H1 (cell line): Measurements from ENCODE around the gene KDM6B. TPM values are rescaled to one million over a fixed set of nuclear protein-coding genes. Genes with fewer than 3 reads are reported as not detected.

Experiments
- CTCF ChIA-PET: fragments of 300-600 bp; sonication (Branson Sonifier 250); formaldehyde crosslinking; loops from one replicate; lab custom pipeline; 2021; ENCODE audit not compliant: partially characterized antibody; lab: Charles Lee
- POLR2A ChIA-PET: fragments of 300-600 bp; sonication (Branson Sonifier 250); formaldehyde crosslinking; loops from one replicate; lab custom pipeline; 2021; ENCODE audit warnings: inconsistent platforms; ENCODE audit not compliant: partially characterized antibody; lab: Charles Lee
- DNase-seq, 2 experiments: peaks; one replicate each; pipeline versions ENCODE4 v3.0.0 to v3.0.0-alpha.2; 2010 to 2022; ENCODE audit warnings: low spot score in 2 of 2, low read depth in 1 of 2, mixed read lengths in 1 of 2
- FAIRE-seq: peaks from 2 replicates; lab custom pipeline; 2011; peaks lifted over from hg19 to GRCh38; lab: Jason Lieb, UNC
- H2AFZ ChIP-seq: 2 replicates; pipeline ENCODE4 v1.8.1; 2012; ENCODE audit warnings: low read length, inconsistent platforms
- H2AK5ac ChIP-seq: 2 replicates; pipeline ENCODE4 v1.6.1; 2013; ENCODE audit warnings: low read depth, low read length
- H2BK120ac ChIP-seq: replicated peaks from 2 replicates; pipeline ENCODE3; 2013; ENCODE audit warnings: low read depth, low read length, inconsistent platforms
- H2BK12ac ChIP-seq: 2 replicates; pipeline ENCODE4 v1.6.1; 2013; ENCODE audit warnings: low read depth, low read length
- H2BK15ac ChIP-seq: 2 replicates; pipeline ENCODE4 v1.6.1; 2013; ENCODE audit warnings: low read length
- H2BK20ac ChIP-seq: 2 replicates; pipeline ENCODE4 v1.6.1; 2013; ENCODE audit warnings: low read length
- H2BK5ac ChIP-seq: 2 replicates; pipeline ENCODE4 v1.6.1; 2013; ENCODE audit warnings: low read depth, low read length
- H3K14ac ChIP-seq: 2 replicates; pipeline ENCODE4 v1.6.1; 2013; ENCODE audit warnings: inconsistent platforms; ENCODE audit not compliant: insufficient read length
- H3K18ac ChIP-seq: 2 replicates; pipeline ENCODE4 v1.6.1; 2013; ENCODE audit warnings: low read length; ENCODE audit errors: extremely low read depth
- H3K23ac ChIP-seq: 2 replicates; pipeline ENCODE4 v1.6.1; 2013; ENCODE audit warnings: inconsistent platforms; ENCODE audit not compliant: insufficient read length
- H3K23me2 ChIP-seq: 2 replicates; pipeline ENCODE4 v1.6.1; 2013; ENCODE audit warnings: low read depth, low read length
- H3K27ac ChIP-seq: 2 replicates; pipeline ENCODE4 v1.6.1; 2011; ENCODE audit warnings: low read depth, low read length, inconsistent platforms
- H3K27me3 ChIP-seq, 4 experiments: replicated peaks in 1 of 4; 1 replicate in 1 of 4; 2 replicates in 3 of 4; pipeline versions ENCODE4 v1.6.1 to v1.8.1; 2011 to 2013; ENCODE audit warnings: low read length in 3 of 4, mild to moderate bottlenecking in 3 of 4, inconsistent platforms in 2 of 4, mixed read lengths in 2 of 4, moderate library complexity in 1 of 4; ENCODE audit not compliant: control insufficient read depth in 3 of 4, insufficient read depth in 3 of 4; ENCODE audit errors: extremely low read depth in 1 of 4
- H3K36me3 ChIP-seq, 4 experiments: 2 replicates each; pipeline versions ENCODE4 v1.6.1 to v1.8.1; 2011 to 2013; ENCODE audit warnings: mild to moderate bottlenecking in 4 of 4, low read length in 3 of 4, moderate library complexity in 2 of 4, control low read depth in 1 of 4, inconsistent platforms in 1 of 4; ENCODE audit not compliant: insufficient read depth in 4 of 4, control insufficient read depth in 2 of 4
- H3K4ac ChIP-seq: replicated peaks from 2 replicates; pipeline ENCODE3; 2013; ENCODE audit warnings: low read length, low read depth, mixed read lengths, inconsistent platforms; ENCODE audit not compliant: insufficient read length
- H3K4me1 ChIP-seq, 4 experiments: replicated peaks in 1 of 4; 1 replicate in 1 of 4; 2 replicates in 3 of 4; pipeline versions ENCODE4 v1.6.1 to v1.8.1; 2011 to 2013; ENCODE audit warnings: low read length in 3 of 4, inconsistent platforms in 2 of 4, mixed read lengths in 1 of 4; ENCODE audit not compliant: insufficient read depth in 4 of 4, control insufficient read depth in 3 of 4
- H3K4me2 ChIP-seq, 2 experiments: 2 replicates each; pipeline versions ENCODE4 v1.6.1 to v1.8.1; 2011 to 2013; ENCODE audit warnings: low read depth in 2 of 2, low read length in 2 of 2, control low read depth in 1 of 2, inconsistent platforms in 1 of 2, mild to moderate bottlenecking in 1 of 2; ENCODE audit not compliant: insufficient read depth in 1 of 2
- H3K4me3 ChIP-seq, 4 experiments: fragments of 200-600, 300-600 bp in 1 of 4; sonication (generic), shearing (Covaris generic), sonication (Bioruptor Twin) in 1 of 4; 2 replicates each; pipeline versions ENCODE4 v1.5.1 to v1.8.1; 2011 to 2016; ENCODE audit warnings: low read length in 4 of 4, low read depth in 3 of 4, control low read depth in 2 of 4, inconsistent platforms in 2 of 4, mild to moderate bottlenecking in 2 of 4, mixed read lengths in 1 of 4, moderate library complexity in 1 of 4; ENCODE audit not compliant: insufficient read depth in 2 of 4; ENCODE audit errors: extremely low read depth in 1 of 4
- H3K56ac ChIP-seq: replicated peaks from 2 replicates; pipeline ENCODE3; 2013; ENCODE audit warnings: low read depth, mild to moderate bottlenecking, mixed read lengths, low read length, inconsistent platforms; ENCODE audit not compliant: insufficient read length
- H3K79me1 ChIP-seq: 2 replicates; pipeline ENCODE4 v1.6.1; 2013; ENCODE audit warnings: low read depth, low read length, control low read depth
- H3K79me2 ChIP-seq, 2 experiments: 2 replicates each; pipeline versions ENCODE4 v1.6.1 to v1.8.1; 2012 to 2013; ENCODE audit warnings: low read length in 2 of 2, mild to moderate bottlenecking in 2 of 2, inconsistent platforms in 1 of 2; ENCODE audit not compliant: insufficient read depth in 2 of 2, control insufficient read depth in 1 of 2
- H3K9ac ChIP-seq, 4 experiments: replicated peaks in 1 of 4; 1 replicate in 1 of 4; 2 replicates in 3 of 4; pipeline versions ENCODE4 v1.6.1 to v1.8.1; 2011 to 2013; ENCODE audit warnings: low read depth in 3 of 4, low read length in 3 of 4, control low read depth in 2 of 4, mild to moderate bottlenecking in 2 of 4, moderate library complexity in 2 of 4, inconsistent platforms in 1 of 4; ENCODE audit errors: extremely low read depth in 1 of 4
- H3K9me3 ChIP-seq, 2 experiments: 2 replicates each; pipeline versions ENCODE4 v1.6.1 to v1.8.1; 2012 to 2013; ENCODE audit warnings: mild to moderate bottlenecking in 2 of 2, moderate library complexity in 2 of 2, control low read depth in 1 of 2, inconsistent platforms in 1 of 2, low read depth in 1 of 2, low read length in 1 of 2, mixed read lengths in 1 of 2; ENCODE audit not compliant: insufficient read depth in 2 of 2
- H4K20me1 ChIP-seq, 2 experiments: replicated peaks in 1 of 2; 2 replicates each; pipeline versions ENCODE3 to v1.8.1; 2011 to 2013; ENCODE audit warnings: inconsistent platforms in 2 of 2, low read length in 2 of 2, mild to moderate bottlenecking in 1 of 2; ENCODE audit not compliant: insufficient read depth in 2 of 2, control insufficient read depth in 1 of 2
- H4K5ac ChIP-seq: 2 replicates; pipeline ENCODE4 v1.6.1; 2013; ENCODE audit warnings: low read length, low read depth, mixed read lengths, inconsistent platforms; ENCODE audit not compliant: insufficient read length
- H4K8ac ChIP-seq: 2 replicates; pipeline ENCODE4 v1.8.0; 2013; ENCODE audit warnings: mild to moderate bottlenecking, moderate library complexity, low read length, inconsistent platforms; ENCODE audit not compliant: insufficient read depth; ENCODE audit errors: extremely low read depth
- H4K91ac ChIP-seq: replicated peaks from 2 replicates; pipeline ENCODE3; 2013; ENCODE audit warnings: low read length, mixed read lengths, inconsistent platforms; ENCODE audit not compliant: insufficient read length
- EZH2 ChIP-seq: fragments of 200-600 bp; sonication (generic); IDR thresholded peaks from 2 replicates; pipeline ENCODE4 v1.7.1; 2012; ENCODE audit warnings: low read depth, mild to moderate bottlenecking, moderate library complexity, low read length, inconsistent platforms; ENCODE audit not compliant: severe bottlenecking
- GTF2F1 ChIP-seq: IDR thresholded peaks from 2 replicates; pipeline ENCODE4 v1.6.1; 2012; ENCODE audit warnings: low read depth, low read length, improper control_type of control experiment, borderline replicate concordance
- RXRA ChIP-seq: IDR thresholded peaks from 2 replicates; pipeline ENCODE4 v1.6.1; 2011; ENCODE audit warnings: low read depth, mild to moderate bottlenecking, low read length, moderate library complexity; ENCODE audit not compliant: insufficient read depth
- SIRT6 ChIP-seq: IDR thresholded peaks from one replicate; pipeline ENCODE4 v1.7.1; 2012; ENCODE audit warnings: low read length, inconsistent platforms
- WGBS, 2 experiments: shearing (Covaris generic) in 1 of 2; methylation state at CpG; one replicate each; pipeline versions ENCODE4 v1.1.6 to v1.1.7; 2013 to 2015; ENCODE audit warnings: low lambda C conversion rate in 2 of 2, mixed read lengths in 2 of 2, inconsistent platforms in 1 of 2, low coverage in 1 of 2, missing lambda C conversion rate in 1 of 2; ENCODE audit not compliant: insufficient replicate concordance in 2 of 2, insufficient coverage in 1 of 2, insufficient read length in 1 of 2; ENCODE audit errors: extremely low coverage in 1 of 2, missing lambda C conversion rate in 1 of 2; 5-methylcytosine and 5-hydroxymethylcytosine counted together
- polyA plus RNA-seq, 7 experiments: library from polyadenylated mRNA; depleted of rRNA in 3 of 7; stranded (reverse) in 5 of 7; unstranded in 2 of 7; fragments of >200 nt in 5 of 7; fragments of 200-250 nt in 2 of 7; gene quantifications; 1 replicate in 5 of 7; 2 replicates in 1 of 7; 4 replicates in 1 of 7; pipeline versions ENCODE4 v1.2.1 to v1.2.3, GENCODE V29; 2011 to 2013; ENCODE audit warnings: missing spikeins in 2 of 7, mixed read lengths in 2 of 7
- total RNA-seq: library from RNA; stranded (reverse); fragmentation: NEBNext Ultra II Directional; extraction: Animal tissue kit (Norgen Biotek cat#: 25700); gene quantifications from 2 replicates; pipeline ENCODE4 v1.2.1, GENCODE V29; 2021
- TF ChIP-seq, protein P1 (sequence below): IDR thresholded peaks from 2 replicates; pipeline ENCODE4 v1.6.1; 2012; ENCODE audit warnings: inconsistent platforms

The KDM6B gene
- total and polyA plus RNA-seq, 2 of the 8 experiments (the other 6 are each of a cell fraction or from before 2014, with no cell fraction given), result 0.48 to 3.7 TPM

DNA sequence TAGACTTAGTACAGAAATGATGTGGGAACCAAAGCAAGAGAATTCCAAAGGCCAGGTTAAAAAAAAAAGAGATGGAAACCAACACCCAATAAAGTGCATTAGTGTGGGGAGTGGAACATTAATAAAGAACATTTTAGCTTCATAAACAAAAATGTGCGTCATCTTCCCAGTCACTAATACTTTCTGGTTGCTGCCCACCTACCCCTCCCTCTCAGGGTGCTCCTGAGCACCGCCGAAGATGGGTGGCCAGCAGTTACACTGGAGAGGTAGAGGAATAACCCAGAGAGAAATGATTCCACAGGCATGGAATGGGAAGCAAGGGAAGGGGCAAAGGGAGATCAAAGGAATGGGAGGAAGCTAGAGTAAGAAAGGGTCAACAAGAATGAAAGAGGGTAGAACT lies 48.6 kb downstream of the KDM6B start:
- Histone ChIP-seq H4K8ac (no peak overlapping the region), H4K91ac (no peak overlapping the region), H2BK20ac (no peak overlapping the region), H3K79me1 (no peaks in the 10 kb centered on the region), H2AFZ (no peak overlapping the region), H3K4me1 (peaks cover 0 to 10% (median 4%) of the 10 kb centered on the region in 4 experiments; a peak in 5 of 7 replicates), H3K9me3 (no peaks in the 10 kb centered on the region), H3K36me3 (peaks cover 3 to 10% (median 5%) of the 10 kb centered on the region in 4 experiments; a peak in 5 of 8 replicates), H3K27me3 (peaks cover 0 to 10% (median 3%) of the 10 kb centered on the region in 4 experiments; a peak in 3 of 7 replicates), H2BK120ac (no peak overlapping the region), H3K4me2 (no peak overlapping the region), H2BK15ac (no peak overlapping the region), H2BK5ac (no peak overlapping the region), H3K14ac (no peak overlapping the region), H3K9ac (no peak overlapping the region), H3K18ac (no peak overlapping the region), H2AK5ac (no peak overlapping the region), H3K4me3 (no peak overlapping the region), H3K23me2 (peaks cover 18% of the 10 kb centered on the region; the same call in 1 of the 2 replicates), H4K20me1 (no peaks in the 10 kb centered on the region), H4K5ac (no peak overlapping the region)
- no peak for DNase-seq
- FAIRE-seq, result no peak
- 89% methylated on average over 3 of the region's 3 CpGs; no CpG with 5 or more reads in 1 of the 2 experiments for WGBS, 2 experiments
- CTCF ChIA-PET, result interaction anchor here (0.6 to 1.3 kb wide), 6 partner anchors 12 to 240 kb away, joined by 3 to 5 read pairs (median 3); no protein-coding TSS in a partner anchor
- no peak for TF ChIP-seq SIRT6
- TF ChIP-seq RXRA, result no peak
- TF ChIP-seq, protein P1, sequence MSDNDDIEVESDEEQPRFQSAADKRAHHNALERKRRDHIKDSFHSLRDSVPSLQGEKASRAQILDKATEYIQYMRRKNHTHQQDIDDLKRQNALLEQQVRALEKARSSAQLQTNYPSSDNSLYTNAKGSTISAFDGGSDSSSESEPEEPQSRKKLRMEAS, result no peak
- no peak for TF ChIP-seq EZH2
- no peak for TF ChIP-seq GTF2F1
- TF ChIP-seq, all 59 proteins: peak for 0
- Histone ChIP-seq H3K27ac (no peak overlapping the region), H3K4ac (no peak overlapping the region), H3K79me2 (no peaks in the 10 kb centered on the region), H3K56ac (no peak overlapping the region), H3K23ac (no peak overlapping the region), H2BK12ac (no peak overlapping the region)
- POLR2A ChIA-PET, result interaction anchor here (1.0 to 1.3 kb wide), 2 partner anchors 25 to 196 kb away, joined by 4 read pairs; partner anchors contain the start of gene NAA38
